ENCODE results near the gene CAVIN1. TPM values are rescaled to one million over a fixed set of nuclear protein-coding genes. Genes with fewer than 3 reads are reported as not detected.
"Not testable (repeated sequence)": the region's sequence is repeated elsewhere in the genome, so short reads cannot be mapped to it uniquely, and the experiment has no call there.

Gene CAVIN1
- total RNA-seq, 3 donors from 2014 or later, result 288 to 554 (median 306) TPM

GRCh38 chr17:42378359-42378958 is 44.6 kb downstream of the CAVIN1 start:
- H3K4me3 ChIP-seq, result peak overlapping the region; percentile 4 to 57 (median 34)
- no peaks in the 10 kb centered on the region for H3K36me3 ChIP-seq
- DNase-seq (ENCODE audit: low spot score in 2 of 2), result no peak
- peaks cover 0 to 4% of the 10 kb centered on the region in 2 donors for H3K4me1 ChIP-seq
- peak overlapping the region; percentile 70 to 83 for H3K27ac ChIP-seq
- H3K9me3 ChIP-seq, result no peaks in the 10 kb centered on the region
- no peaks in the 10 kb centered on the region for H3K27me3 ChIP-seq
- intact Hi-C loops (cut with DNase I; ENCODE audit: low total_unique reads), result no loop called here
- TF ChIP-seq CTCF (IDR thresholded peaks at IDR 0.05), result no peak
- TF ChIP-seq POLR2AphosphoS5 (IDR thresholded peaks at IDR 0.05), result no peak
- no peak for TF ChIP-seq POLR2A (IDR thresholded peaks at IDR 0.05)

- Histone ChIP-seq H3K27me3 (no peaks in the 10 kb centered on the region), H3K27ac (no peak overlapping the region), H3K9me3 (no peaks in the 10 kb centered on the region), H3K4me3 (no peak overlapping the region), H3K36me3 (no peaks in the 10 kb centered on the region), H3K4me1 (peaks cover 0 to 4% of the 10 kb centered on the region in 2 donors)
- intact Hi-C loops (cut with DNase I; ENCODE audit: low total_unique reads), result no loop called here
- no peak for DNase-seq (ENCODE audit: low spot score in 2 of 2)
- no peak for TF ChIP-seq POLR2A (IDR thresholded peaks at IDR 0.05)
- TF ChIP-seq CTCF (IDR thresholded peaks at IDR 0.05), result no peak
- no peak for TF ChIP-seq POLR2AphosphoS5 (IDR thresholded peaks at IDR 0.05)
Measured at GRCh38 chr17:42373896-42374295, 49.2 kb downstream of the CAVIN1 start.

- Histone ChIP-seq H3K4me1 (peaks cover 4 to 5% of the 10 kb centered on the region in 2 donors), H3K27me3 (no peaks in the 10 kb centered on the region), H3K4me3 (no peak overlapping the region), H3K36me3 (no peaks in the 10 kb centered on the region), H3K9me3 (no peaks in the 10 kb centered on the region), H3K27ac (no peak overlapping the region)
- intact Hi-C loops (cut with DNase I; ENCODE audit: low total_unique reads), result no loop called here
- no peak for TF ChIP-seq POLR2AphosphoS5 (IDR thresholded peaks at IDR 0.05)
- TF ChIP-seq CTCF (IDR thresholded peaks at IDR 0.05), result no peak
- no peak for TF ChIP-seq POLR2A (IDR thresholded peaks at IDR 0.05)
- no peak for DNase-seq (ENCODE audit: low spot score in 2 of 2)
Measured at GRCh38 chr17:42372142-42372541, 50.9 kb downstream of the CAVIN1 start.

- intact Hi-C loops (cut with DNase I; ENCODE audit: low total_unique reads); H3K36me3 ChIP-seq; H3K27me3 ChIP-seq; DNase-seq (ENCODE audit: low spot score in 2 of 2); H3K27ac ChIP-seq; H3K4me3 ChIP-seq; H3K9me3 ChIP-seq: not testable (repeated sequence)
- H3K4me1 ChIP-seq, result peaks cover 2 to 14% of the 10 kb centered on the region in 2 donors
Measured at GRCh38 chr17:42368797-42369561, 54.1 kb downstream of the CAVIN1 start.

GRCh38 chr17:42368310-42368709 is 54.7 kb downstream of the CAVIN1 start:
- peaks cover 0 to 14% of the 10 kb centered on the region in 2 donors for H3K4me1 ChIP-seq
- H3K27ac ChIP-seq; DNase-seq (ENCODE audit: low spot score in 2 of 2); intact Hi-C loops (cut with DNase I; ENCODE audit: low total_unique reads); H3K9me3 ChIP-seq; H3K36me3 ChIP-seq; H3K4me3 ChIP-seq; H3K27me3 ChIP-seq: not testable (repeated sequence)

- Histone ChIP-seq H3K27ac (peak overlapping the region; percentile 29 to 45), H3K4me3 (peak overlapping the region in 1 of 3 donors; percentile 39), H3K4me1 (peaks cover 13 to 14% of the 10 kb centered on the region in 2 donors)
- DNase-seq (ENCODE audit: low spot score in 2 of 2); intact Hi-C loops (cut with DNase I; ENCODE audit: low total_unique reads); H3K27me3 ChIP-seq; H3K9me3 ChIP-seq; H3K36me3 ChIP-seq: not testable (repeated sequence)
Measured at GRCh38 chr17:42366176-42367023, 56.7 kb downstream of the CAVIN1 start.
